GM18520 (cell line): ENCODE results near the gene OR1L1.

Experiments used
- ATAC-seq: cut with Tn5 transposase; IDR thresholded peaks from one replicate; pipeline ENCODE4 v1.9.1; 2021; ENCODE audit not compliant: unreplicated experiment

Gene OR1L1

GRCh38 chr9:122661416-122661815 lies at the start of gene OR1L1:
Gene OR1L1, plus strand, starts transcription at chr9:122661716. Its CDS starts 0 bp downstream, at chr9:122661716.
- no peak for ATAC-seq

GRCh38 chr9:122614362-122614761 lies 47.2 kb upstream of the OR1L1 start, which contains the start of gene OR1Q1:
Gene OR1Q1, plus strand, starts transcription at chr9:122614738. Its CDS starts 0 bp downstream, at chr9:122614738.
- no peak for ATAC-seq

GRCh38 chr9:122619996-122620395 lies 41.5 kb upstream of the OR1L1 start:
- no peak for ATAC-seq

GRCh38 chr9:122642226-122642625 lies 19.3 kb upstream of the OR1L1 start:
- no peak for ATAC-seq

- no peak for ATAC-seq
These were observed 5.1 kb upstream of the OR1L1 start for GRCh38 chr9:122656378-122656777.

GRCh38 chr9:122657527-122657926 lies 4.0 kb upstream of the OR1L1 start, which contains the start of gene OR1B1:
Gene OR1B1, minus strand, starts transcription at chr9:122657627.
- no peak for ATAC-seq

- no peak for ATAC-seq
These were observed 11.0 kb downstream of the OR1L1 start for GRCh38 chr9:122672481-122672880.

- ATAC-seq: no peak
These were observed 23.3 kb downstream of the OR1L1 start for GRCh38 chr9:122684851-122685250.

- ATAC-seq: no peak
These were observed 34.2 kb downstream of the OR1L1 start for GRCh38 chr9:122695696-122696095.
